GM18873 (cell line): Measurements from ENCODE around the gene ATL2.
"Not testable (repeated sequence)": the region's sequence is repeated elsewhere in the genome, so short reads cannot be mapped to it uniquely, and the experiment has no call there.

Experiments
- ATAC-seq: cut with Tn5 transposase; IDR thresholded peaks from one replicate; pipeline ENCODE4 v1.9.1; 2021; ENCODE audit warnings: mild to moderate bottlenecking, moderate library complexity, moderate number of reproducible peaks; ENCODE audit not compliant: unreplicated experiment, low FRiP score

ATL2 gene

GRCh38 chr2:38277245-38278116 is 99.6 kb downstream of the ATL2 start:
- ATAC-seq, result no peak

- no peak for ATAC-seq
Measured at GRCh38 chr2:38274286-38275276, 102.5 kb downstream of the ATL2 start.

DNA sequence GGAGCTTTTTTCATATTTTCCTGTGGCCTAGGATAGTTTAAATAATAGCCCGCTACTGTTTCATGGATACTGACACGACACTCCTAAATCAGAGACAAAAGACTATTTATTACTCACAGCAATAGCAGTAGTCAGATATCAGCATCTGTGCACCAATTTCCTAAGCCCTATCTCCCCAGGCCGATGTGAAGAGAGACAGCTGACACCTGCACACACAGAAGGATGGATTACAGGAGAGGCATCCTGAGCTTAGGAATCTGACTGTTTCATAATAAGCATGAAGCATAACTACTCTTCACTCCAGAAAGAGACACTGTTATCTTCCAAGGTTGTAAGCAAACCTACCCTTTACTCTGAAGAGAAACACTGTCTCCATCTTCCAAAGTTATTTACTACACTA is 105.4 kb downstream of the ATL2 start:
- no peak for ATAC-seq

DNA sequence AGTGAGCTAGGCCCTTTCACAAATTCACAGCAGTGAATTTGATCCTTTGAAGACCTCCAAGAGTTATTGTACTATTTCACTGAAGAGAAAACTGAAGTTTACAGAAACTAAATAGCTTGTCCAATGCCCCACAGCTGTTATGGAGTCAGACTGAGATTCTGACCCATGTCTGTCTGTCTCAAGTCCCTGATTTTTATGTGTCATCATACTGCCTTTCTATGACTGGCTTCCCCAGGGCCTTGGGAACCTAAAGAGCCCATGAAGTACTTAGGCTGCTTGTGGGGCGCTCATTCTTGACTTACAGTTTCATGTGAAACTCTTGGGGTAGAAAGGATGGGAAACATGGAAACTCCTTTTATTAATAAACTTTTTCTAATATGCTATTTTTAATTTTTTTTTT is 107.7 kb downstream of the ATL2 start:
- no peak for ATAC-seq

DNA sequence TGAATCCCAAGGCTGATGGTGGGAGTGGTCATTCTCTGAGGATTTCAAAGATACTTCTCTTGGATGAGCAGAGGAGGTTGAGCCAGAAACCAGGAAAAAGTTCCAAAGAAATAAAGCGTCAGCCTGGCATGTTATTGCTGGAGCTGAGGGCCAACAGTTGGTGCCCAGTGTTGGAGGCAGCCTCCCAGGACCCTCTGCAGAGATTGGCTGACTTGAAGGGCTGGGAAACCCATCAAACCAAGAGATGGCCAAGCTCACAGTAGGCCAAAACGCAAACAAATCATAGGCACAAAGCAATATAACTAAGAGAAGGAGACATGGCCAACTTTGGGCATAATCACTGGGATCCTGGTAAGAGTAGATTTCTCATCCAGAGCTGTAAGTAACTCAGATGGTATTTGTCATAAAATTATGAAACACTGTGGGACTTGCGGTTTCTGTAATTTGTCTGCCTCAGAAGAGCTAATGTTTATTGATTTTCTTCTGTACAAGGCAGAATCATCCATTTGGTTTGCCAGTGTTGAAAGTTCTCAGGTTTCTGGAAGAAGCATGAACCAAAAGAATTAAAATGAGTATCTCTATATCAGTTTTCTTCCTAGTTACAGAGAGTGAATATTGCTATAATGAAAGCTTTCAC is 108.3 kb downstream of the ATL2 start:
- ATAC-seq, result no peak

DNA sequence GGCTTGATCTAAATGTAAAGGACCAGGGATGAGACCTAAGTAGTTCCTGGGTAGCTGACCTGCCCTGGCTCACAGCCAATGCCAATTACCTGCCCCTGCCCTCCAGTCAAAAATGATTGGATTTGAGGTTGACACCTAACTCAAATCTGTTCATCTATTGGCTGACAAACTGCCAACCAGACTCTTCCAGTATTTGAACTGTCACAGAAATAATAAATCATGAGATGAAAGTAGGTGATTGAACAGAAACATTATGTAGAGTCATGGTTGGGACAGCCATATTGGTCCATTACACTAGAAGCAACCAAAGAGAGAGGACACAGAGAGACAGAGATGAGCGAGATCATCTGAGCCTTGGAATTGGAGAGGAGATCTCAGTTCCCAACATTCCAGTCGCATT is 109.1 kb downstream of the ATL2 start:
- no peak for ATAC-seq

GRCh38 chr2:38267270-38267925 is 109.7 kb downstream of the ATL2 start:
- no peak for ATAC-seq

GRCh38 chr2:38266382-38267061 is 110.6 kb downstream of the ATL2 start:
- no peak for ATAC-seq

GRCh38 chr2:38265461-38265860 is 111.6 kb downstream of the ATL2 start:
- ATAC-seq, result no peak

GRCh38 chr2:38264396-38265221 is 112.5 kb downstream of the ATL2 start:
- no peak for ATAC-seq

DNA sequence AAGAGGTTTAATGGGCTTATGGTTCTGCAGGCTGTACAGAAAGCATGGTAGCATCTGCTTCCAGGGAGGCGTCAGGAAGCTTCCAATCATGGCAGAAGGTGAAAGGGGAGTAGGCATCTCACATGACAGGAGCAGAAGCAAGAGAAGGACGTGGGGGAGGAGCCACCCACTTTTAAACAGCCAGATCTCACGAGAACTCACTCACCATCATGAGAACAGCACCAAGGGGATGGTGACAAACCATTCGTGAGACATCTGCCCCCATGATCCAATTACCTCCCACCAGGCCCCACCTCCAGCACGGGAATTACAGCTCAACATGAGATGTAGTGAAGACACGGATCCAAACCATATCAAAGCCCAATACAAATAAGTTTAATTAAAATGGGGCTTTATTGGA is 113.8 kb downstream of the ATL2 start:
- no peak for ATAC-seq

DNA sequence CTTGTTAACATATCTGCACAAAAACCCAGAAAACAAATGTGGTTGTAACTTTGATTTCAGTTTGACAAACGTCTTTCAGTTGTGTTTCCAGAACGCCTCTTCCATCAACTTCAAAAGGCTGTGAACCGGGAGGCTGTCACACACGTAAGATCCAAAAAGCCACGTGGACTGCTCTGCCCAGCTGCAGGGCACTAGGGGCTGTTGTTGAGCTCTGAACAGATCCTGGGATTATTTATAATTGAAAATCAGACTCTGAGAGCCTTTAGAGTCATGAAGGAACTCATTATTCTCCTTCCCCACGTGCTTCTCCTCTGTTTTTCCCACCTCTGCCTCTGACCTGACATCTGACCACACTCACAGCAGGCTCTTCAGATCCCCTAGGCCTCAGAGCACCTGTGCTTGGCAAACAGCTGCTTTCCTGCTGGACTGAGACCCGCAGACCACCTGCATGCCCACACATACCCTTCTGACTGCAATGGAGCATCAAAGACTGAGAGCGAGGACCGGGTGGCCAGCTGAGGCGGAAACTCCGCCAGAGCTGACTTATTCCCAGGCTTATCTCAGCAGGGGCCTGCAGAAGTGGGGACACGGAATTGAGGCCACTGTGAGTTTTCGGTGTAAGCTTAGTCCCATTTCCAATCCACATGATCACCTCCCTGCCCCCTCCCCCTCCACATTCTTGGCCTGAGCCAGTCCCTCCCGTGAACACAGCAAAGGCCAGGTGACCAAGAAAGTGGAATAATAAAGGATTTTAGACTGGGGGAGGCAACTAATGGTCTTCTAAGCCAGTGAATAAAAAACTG is 114.8 kb downstream of the ATL2 start:
- ATAC-seq, result no peak

GRCh38 chr2:38261569-38262068 is 115.5 kb downstream of the ATL2 start:
- no peak for ATAC-seq

- ATAC-seq, result no peak
Measured at GRCh38 chr2:38260972-38261371, 116.1 kb downstream of the ATL2 start.

DNA sequence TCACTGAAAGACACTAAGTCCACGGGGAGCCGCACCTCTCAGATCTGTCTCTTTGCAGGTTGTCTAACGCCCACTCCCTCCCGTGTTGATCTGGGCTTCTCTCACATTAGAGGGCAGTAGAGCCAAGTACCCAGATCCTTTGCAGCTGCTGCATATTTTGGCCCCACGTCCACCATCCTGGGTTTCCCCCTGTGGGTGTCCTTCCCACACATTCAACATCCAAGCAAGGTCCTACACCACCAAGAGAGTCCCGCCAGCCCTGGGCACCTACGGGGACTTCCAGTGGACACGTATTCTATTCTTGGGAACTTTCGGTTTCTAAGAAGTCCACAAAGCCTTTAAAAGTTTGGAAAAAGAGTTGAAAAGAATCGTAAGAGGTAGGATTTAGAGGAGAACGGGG is 116.6 kb downstream of the ATL2 start:
- ATAC-seq, result no peak

- ATAC-seq, result no peak
Measured at GRCh38 chr2:38259311-38259710, 117.8 kb downstream of the ATL2 start.

DNA sequence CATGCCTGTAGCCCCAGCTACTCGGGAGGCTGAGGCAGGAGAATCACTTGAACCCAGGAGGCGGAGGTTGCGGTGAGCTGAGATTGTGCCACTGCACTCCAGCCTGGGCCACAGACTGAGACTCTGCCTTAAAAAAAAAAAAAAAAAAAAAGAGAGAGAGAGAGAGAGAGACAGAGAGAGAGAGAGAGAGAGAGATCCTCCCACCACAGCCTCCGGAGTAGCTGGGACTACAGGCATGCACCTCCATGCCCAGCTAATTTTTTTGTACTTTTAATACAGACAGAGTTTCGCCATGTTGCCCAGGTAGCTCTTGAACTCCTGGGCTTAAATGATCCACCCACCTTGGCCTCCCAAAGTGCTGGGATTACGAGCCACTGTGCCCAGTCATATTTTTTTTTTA is 119.4 kb downstream of the ATL2 start:
- not testable (repeated sequence) for ATAC-seq

DNA sequence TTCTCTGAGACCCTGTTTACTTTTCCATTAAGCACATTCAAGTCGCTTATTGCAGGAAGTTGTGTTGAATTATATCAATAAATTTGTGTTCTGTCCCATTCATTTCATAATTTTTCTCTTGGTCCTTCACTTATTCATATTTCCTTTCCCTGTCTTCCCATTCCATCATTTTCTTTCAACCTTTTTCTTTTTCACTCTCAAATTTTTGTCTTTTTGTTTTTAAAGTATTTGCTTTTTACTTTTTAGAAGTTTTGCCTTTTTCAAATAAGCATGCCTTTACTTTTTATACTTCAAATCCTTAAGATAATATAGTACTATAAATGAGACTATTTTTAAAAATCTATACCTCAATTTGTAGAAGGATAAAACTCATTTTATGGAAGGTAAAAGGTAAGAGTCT is 120.5 kb downstream of the ATL2 start:
- ATAC-seq, result no peak
